Measurements from ENCODE around the gene RASGRF2.

- no peak for TF ChIP-seq POLR2A (IDR thresholded peaks at IDR 0.05; ENCODE audit: low read length)
- TF ChIP-seq GATA1 (IDR thresholded peaks at IDR 0.05; ENCODE audit: low read depth, low read length): no peak
Measured at GRCh38 chr5:81234299-81234698, 274.1 kb downstream of the RASGRF2 start.
